SU-DHL-6 (cell line): Measurements from ENCODE around the gene SLC6A8.

Experiments
- H2AFZ ChIP-seq: fragments of 200-600 bp; sonication (generic); 2 replicates; pipeline ENCODE4 v1.6.1; 2014; ENCODE audit warnings: low read depth, mild to moderate bottlenecking, moderate library complexity, mixed read lengths, antibody characterized with exemption, low read length; ENCODE audit not compliant: severe bottlenecking
- H3F3A ChIP-seq: fragments of 200-600 bp; shearing (Covaris generic); 2 replicates; pipeline ENCODE4 v1.6.0; 2016; ENCODE audit warnings: antibody characterized with exemption, mild to moderate bottlenecking; ENCODE audit not compliant: insufficient read depth
- H3K27ac ChIP-seq: fragments of 200-600 bp; sonication (generic); 2 replicates; pipeline ENCODE4 v1.5.1; 2016; ENCODE audit warnings: low read depth, mild to moderate bottlenecking, low read length, moderate library complexity, mixed read lengths
- H3K27me3 ChIP-seq: fragments of 200-600 bp; sonication (generic), shearing (Covaris generic); 2 replicates; pipeline ENCODE4 v1.6.0; 2014; ENCODE audit warnings: mild to moderate bottlenecking, low read length
- H3K36me3 ChIP-seq: fragments of 200-600 bp; sonication (generic); 2 replicates; pipeline ENCODE4 v1.6.1; 2014; ENCODE audit warnings: mild to moderate bottlenecking, low read length, mixed read lengths
- H3K4me2 ChIP-seq: fragments of 300-600, 200-600 bp; shearing (Covaris generic), sonication (generic); 2 replicates; pipeline ENCODE4 v1.6.0; 2014; ENCODE audit warnings: low read length, low read depth, mild to moderate bottlenecking; ENCODE audit not compliant: poor library complexity, severe bottlenecking
- H3K4me3 ChIP-seq: fragments of 200-600 bp; sonication (generic); 2 replicates; pipeline ENCODE4 v1.5.1; 2014; ENCODE audit warnings: antibody characterized with exemption, low read length, mild to moderate bottlenecking, mixed read lengths; ENCODE audit not compliant: insufficient read depth, poor library complexity, severe bottlenecking
- H3K79me2 ChIP-seq: fragments of 200-600 bp; sonication (generic); 2 replicates; pipeline ENCODE4 v1.6.1; 2014; ENCODE audit warnings: mild to moderate bottlenecking, low read length, moderate library complexity; ENCODE audit not compliant: insufficient read depth
- H3K9ac ChIP-seq: fragments of 200-600 bp; sonication (generic); 2 replicates; pipeline ENCODE4 v1.7.0; 2014; ENCODE audit warnings: mild to moderate bottlenecking, low read length
- H3K9me2 ChIP-seq: fragments of 200-600 bp; sonication (generic); replicated peaks from 2 replicates; pipeline ENCODE4 v1.6.1; 2014; ENCODE audit warnings: low read length; ENCODE audit not compliant: insufficient read depth
- H3K9me3 ChIP-seq: fragments of 200-600 bp; sonication (generic); 2 replicates; pipeline ENCODE4 v1.6.1; 2014; ENCODE audit warnings: low read length, mixed read lengths; ENCODE audit not compliant: insufficient read depth
- H4K20me1 ChIP-seq: fragments of 200-600 bp; sonication (generic); 2 replicates; pipeline ENCODE4 v1.6.1; 2014; ENCODE audit warnings: low read depth, mild to moderate bottlenecking, antibody characterized with exemption, low read length, moderate library complexity, mixed read lengths
- EZH2phosphoT487 ChIP-seq: fragments of 200-600 bp; sonication (generic), shearing (Covaris generic); conservative IDR thresholded peaks from 2 replicates; pipeline ENCODE4 v1.6.1; 2018; ENCODE audit warnings: mild to moderate bottlenecking, antibody characterized with exemption, low read length, moderate library complexity, mixed read lengths
- TF ChIP-seq, protein P1 (sequence below): fragments of 200-600 bp; sonication (generic); IDR thresholded peaks from one replicate; pipeline ENCODE4 v1.5.1; 2017; ENCODE audit warnings: antibody characterized with exemption, mild to moderate bottlenecking, low read length, moderate library complexity; ENCODE audit not compliant: insufficient read depth, poor library complexity, severe bottlenecking

Gene SLC6A8

DNA sequence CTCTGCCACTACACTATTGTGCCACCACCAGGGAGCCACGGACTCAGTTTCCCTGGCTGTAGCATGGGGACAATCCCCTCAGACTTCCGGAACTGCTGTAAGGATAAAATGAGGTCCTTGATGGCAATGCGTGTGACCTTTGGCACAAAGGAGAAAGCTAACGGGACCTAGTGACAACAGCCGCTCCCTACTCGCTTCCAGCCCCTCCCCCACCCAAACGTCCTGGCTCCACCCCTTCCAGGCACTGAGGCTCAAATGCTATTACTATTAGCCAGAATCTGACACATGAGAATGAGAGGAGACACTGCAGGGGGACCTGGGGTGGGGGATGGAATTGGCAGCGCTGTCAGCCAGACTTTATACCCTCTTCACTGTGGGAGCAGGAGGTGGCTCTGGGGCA, 46.1 kb upstream of the SLC6A8 start:
- TF ChIP-seq EZH2phosphoT487 = no peak
- TF ChIP-seq, protein P1, sequence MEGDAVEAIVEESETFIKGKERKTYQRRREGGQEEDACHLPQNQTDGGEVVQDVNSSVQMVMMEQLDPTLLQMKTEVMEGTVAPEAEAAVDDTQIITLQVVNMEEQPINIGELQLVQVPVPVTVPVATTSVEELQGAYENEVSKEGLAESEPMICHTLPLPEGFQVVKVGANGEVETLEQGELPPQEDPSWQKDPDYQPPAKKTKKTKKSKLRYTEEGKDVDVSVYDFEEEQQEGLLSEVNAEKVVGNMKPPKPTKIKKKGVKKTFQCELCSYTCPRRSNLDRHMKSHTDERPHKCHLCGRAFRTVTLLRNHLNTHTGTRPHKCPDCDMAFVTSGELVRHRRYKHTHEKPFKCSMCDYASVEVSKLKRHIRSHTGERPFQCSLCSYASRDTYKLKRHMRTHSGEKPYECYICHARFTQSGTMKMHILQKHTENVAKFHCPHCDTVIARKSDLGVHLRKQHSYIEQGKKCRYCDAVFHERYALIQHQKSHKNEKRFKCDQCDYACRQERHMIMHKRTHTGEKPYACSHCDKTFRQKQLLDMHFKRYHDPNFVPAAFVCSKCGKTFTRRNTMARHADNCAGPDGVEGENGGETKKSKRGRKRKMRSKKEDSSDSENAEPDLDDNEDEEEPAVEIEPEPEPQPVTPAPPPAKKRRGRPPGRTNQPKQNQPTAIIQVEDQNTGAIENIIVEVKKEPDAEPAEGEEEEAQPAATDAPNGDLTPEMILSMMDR = no peak
- no peak overlapping the region for H2AFZ ChIP-seq
- H3K36me3 ChIP-seq = no peaks in the 10 kb centered on the region
- no peak overlapping the region for H3K4me2 ChIP-seq
- no peaks in the 10 kb centered on the region for H3K79me2 ChIP-seq
- no peaks in the 10 kb centered on the region for H3K9me3 ChIP-seq
- H3K9ac ChIP-seq = no peak overlapping the region
- no peaks in the 10 kb centered on the region for H4K20me1 ChIP-seq
- no peaks in the 10 kb centered on the region for H3K9me2 ChIP-seq
- no peaks in the 10 kb centered on the region for H3F3A ChIP-seq
- H3K27ac ChIP-seq = no peak overlapping the region
- no peaks in the 10 kb centered on the region for H3K27me3 ChIP-seq
- no peak overlapping the region for H3K4me3 ChIP-seq

DNA sequence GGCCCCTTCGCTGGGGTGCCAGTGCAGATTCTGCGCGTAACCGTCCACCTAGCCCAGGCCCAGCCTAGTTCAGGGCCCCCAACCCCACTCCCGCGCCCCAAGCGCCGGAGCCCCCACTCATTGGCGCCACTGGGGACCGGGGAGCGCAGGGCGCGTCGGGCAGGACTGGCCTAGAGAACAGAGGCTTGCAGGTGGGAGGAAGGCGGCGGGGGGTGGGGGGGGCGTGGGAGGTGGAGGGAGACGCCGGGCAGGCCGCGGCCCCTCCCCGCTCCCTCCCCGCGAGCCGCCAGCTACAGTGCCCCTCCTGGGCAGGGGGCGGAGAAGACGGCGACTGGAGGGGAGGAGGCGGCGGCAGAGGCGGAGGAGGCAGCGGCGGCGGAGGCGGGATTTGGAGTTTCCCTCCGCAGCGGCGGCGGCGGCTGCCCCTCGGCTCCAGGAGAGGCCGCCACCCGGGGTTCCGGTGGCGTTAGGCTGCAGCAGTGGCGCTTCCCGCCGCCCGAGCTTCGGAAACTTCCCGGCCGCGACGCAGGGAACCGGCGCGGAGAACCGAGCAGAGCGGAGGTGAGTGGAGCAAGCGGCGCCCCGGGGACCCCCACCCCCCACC, 45.6 kb upstream of the SLC6A8 start:
- Histone ChIP-seq H3K27ac (no peak overlapping the region), H3K36me3 (no peaks in the 10 kb centered on the region), H3F3A (no peaks in the 10 kb centered on the region), H4K20me1 (no peaks in the 10 kb centered on the region), H3K79me2 (no peaks in the 10 kb centered on the region), H3K4me2 (no peak overlapping the region), H3K27me3 (no peaks in the 10 kb centered on the region), H3K9me2 (no peaks in the 10 kb centered on the region), H3K9me3 (no peaks in the 10 kb centered on the region), H3K9ac (no peak overlapping the region), H2AFZ (no peak overlapping the region), H3K4me3 (no peak overlapping the region)
- TF ChIP-seq EZH2phosphoT487 = no peak
- TF ChIP-seq, protein P1 = no peak

DNA sequence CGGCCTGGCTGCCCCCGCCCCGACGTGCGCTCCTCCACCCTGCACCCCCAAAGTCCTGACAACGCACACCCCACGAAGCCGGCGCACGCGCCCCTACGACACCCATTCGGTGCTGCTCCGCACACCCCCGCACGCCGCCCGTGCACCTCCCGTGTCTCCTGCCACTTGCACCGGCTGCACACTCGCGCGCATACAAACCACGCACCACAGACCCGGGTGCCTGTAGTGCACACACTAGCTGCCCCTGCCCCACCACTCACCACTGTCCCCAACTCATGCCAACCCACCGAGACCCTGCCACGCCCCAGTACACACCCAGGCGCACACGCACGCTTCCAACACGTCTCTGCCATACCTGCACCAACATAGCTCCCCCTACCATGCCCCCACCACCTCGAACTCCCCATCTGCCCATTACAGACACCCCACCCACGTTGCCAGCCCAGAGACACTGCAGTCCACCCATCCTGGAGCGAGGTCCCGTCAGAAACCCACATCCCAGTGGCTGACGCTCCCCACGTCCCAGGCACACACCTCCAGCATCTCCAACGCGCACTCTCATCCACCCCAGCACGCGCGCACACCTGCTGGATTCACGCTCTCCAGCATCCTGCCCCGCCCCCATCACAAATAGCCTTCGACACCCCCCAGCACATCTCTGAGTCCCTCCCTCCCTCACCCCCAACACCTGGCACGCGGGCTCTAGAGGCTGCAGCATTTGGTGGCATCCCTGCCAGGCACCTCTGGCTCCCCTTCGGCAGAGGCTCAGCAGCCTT, 44.9 kb upstream of the SLC6A8 start:
- H3K4me3 ChIP-seq = no peak overlapping the region
- no peaks in the 10 kb centered on the region for H3K36me3 ChIP-seq
- H3K4me2 ChIP-seq = no peak overlapping the region
- H3K27ac ChIP-seq = no peak overlapping the region
- H3K9me3 ChIP-seq = no peaks in the 10 kb centered on the region
- no peak overlapping the region for H3K9ac ChIP-seq
- H3F3A ChIP-seq = no peaks in the 10 kb centered on the region
- TF ChIP-seq, protein P1 = no peak
- TF ChIP-seq EZH2phosphoT487 = no peak
- no peaks in the 10 kb centered on the region for H3K9me2 ChIP-seq
- no peaks in the 10 kb centered on the region for H3K79me2 ChIP-seq
- no peak overlapping the region for H2AFZ ChIP-seq
- H3K27me3 ChIP-seq = no peaks in the 10 kb centered on the region
- no peaks in the 10 kb centered on the region for H4K20me1 ChIP-seq
